ENCODE data around the gene RAI1.

The RAI1 gene

DNA sequence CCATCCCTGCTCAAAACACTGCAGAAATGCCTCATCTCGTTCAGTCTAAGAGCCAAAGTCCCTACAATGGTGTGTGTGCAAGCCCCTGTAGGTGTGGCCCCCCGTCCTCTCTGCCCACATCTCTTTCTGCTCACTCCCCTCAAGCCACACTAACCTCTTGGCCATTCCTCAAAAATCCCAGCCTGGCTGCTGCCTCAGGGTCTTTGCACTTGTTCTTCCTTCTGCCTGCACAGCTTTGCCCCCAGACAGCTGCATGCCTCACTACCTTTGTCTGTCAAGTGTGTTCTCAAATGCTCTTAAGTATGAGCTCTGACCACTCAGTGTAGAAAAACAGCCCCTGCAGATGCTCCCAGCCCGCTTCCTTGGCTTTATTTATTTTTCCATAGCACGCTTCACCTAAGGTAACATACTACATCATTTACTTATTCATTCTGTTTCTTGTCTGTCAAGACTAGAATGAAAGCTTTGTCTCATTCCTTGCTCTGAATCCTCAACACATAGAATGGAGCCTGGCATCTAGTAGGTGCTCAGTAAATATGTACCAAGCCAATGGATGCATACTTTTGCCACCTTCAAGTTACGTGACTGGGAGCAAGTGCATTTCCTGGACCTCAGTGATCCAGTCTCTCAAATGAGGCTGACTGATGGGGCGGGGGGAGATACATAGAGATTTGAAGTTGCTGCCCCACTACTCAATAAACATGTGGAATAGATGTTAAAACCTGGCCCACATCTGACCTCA is 38.1 kb downstream of the RAI1 start:
- no peak for DNase-seq (ENCODE audit: low spot score)

DNA sequence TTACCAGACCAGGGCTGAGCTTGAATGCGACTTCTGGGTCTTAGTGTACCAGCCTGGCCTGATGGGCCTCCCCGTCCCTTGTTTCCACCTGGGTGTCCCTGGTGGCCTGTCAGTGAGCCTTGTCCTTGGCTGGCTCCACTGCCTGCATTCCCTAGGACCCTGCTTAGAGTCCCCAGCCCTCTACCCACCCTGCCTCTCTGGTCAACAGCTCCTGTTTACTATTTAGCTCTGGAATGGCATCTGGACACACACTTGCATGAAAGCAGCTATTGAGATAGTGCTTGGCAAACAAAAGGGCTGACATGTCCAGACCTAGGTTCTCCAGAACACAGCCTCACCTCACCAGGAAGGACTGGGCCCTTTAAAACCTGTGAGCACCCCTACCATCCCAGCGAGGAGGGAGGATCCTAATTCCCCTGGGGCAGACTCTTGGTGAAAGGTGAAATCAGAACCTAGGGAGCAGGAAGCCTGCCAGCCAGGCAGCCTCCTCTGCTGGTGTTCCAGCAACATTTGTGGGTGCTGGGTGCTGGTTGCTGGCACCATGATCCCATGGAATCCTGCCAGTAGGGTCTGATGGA is 38.8 kb downstream of the RAI1 start:
- no peak for DNase-seq (ENCODE audit: low spot score)

DNA sequence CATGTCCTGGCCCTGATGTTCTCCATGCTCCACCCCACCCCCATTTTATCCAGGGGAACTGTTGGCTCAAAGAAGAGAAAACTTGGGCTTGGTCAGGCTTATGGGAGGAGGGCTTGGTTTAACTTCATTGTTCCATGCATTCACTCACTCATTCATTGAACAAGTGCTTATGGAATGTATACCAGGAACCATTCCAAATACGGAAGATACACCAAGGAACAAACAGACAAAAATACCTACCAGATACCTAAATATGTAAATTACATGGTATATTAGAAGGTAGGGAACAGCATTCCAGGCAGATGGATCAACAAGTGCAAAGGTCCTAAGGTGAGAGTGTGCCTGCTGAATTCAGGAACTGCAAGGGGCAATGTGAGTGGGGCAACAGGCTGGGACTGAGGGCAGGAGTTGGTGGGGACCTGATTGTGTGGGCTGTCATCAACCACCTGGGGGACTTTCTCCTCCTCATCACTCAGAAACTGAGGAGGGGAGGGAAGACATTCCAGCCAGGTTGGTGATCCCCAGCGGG is 39.9 kb downstream of the RAI1 start:
- DNase-seq (ENCODE audit: low spot score) = no peak

DNA sequence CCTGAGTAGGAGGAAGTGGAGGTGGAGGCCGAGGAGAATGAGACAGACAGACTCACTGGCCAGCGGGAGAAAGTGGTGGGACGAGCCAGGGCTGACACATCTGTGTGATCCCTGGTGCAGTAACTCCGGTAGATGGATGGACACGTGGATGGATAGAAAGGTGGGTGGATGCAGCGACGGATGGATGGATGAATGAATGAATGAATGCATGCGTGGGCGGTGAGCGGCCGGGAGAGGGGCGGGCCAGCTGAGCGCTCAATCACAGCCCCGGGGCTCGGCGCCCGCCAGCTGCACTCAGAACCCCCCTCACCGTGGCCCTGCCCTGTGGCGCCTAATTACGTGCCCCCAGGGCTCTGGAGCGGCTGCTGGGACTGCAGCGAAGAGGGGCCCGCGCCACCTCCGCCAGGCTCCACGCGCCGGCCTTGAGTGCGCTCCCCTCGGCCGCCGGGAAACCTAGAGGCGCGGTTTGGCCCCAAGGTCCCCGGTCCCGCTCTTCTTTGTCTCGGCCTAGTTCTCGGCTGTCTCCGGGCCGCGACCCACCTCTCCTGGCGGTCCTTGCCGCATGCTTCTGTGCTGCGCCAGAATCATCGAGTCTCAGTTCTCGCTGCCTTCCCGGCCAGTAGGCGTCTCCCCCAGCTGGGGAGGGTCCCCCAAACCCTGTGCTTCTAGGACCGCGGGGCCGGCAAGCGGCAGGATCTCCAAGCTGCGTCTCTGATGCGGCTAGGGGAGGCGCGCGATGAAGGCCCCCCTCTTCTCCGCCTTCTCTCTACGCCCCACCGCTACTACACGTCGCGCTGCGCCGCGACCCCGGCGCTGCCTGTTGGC is 41.0 kb downstream of the RAI1 start:
- DNase-seq (ENCODE audit: low spot score) = no peak

DNA sequence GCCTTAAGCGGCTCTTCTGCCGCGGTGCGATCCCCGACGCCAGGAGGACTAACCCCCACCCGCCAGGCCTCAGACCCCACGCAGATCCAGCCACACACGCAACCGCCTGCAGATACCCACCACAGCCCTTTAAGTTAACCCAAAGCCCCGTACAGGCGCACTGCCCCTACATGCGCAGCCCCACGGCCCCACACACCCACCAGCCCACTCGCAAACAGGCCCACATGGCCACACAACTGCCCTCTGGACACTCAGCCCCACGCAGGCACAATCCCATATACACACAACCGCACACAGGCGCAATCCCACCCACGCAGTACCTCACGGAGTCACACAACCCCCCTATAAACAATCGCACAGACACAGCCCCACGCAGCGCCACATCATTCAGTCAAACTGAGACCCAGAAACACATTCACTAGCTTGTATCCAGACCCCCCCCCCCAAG is 41.7 kb downstream of the RAI1 start:
- no peak for DNase-seq (ENCODE audit: low spot score)

DNA sequence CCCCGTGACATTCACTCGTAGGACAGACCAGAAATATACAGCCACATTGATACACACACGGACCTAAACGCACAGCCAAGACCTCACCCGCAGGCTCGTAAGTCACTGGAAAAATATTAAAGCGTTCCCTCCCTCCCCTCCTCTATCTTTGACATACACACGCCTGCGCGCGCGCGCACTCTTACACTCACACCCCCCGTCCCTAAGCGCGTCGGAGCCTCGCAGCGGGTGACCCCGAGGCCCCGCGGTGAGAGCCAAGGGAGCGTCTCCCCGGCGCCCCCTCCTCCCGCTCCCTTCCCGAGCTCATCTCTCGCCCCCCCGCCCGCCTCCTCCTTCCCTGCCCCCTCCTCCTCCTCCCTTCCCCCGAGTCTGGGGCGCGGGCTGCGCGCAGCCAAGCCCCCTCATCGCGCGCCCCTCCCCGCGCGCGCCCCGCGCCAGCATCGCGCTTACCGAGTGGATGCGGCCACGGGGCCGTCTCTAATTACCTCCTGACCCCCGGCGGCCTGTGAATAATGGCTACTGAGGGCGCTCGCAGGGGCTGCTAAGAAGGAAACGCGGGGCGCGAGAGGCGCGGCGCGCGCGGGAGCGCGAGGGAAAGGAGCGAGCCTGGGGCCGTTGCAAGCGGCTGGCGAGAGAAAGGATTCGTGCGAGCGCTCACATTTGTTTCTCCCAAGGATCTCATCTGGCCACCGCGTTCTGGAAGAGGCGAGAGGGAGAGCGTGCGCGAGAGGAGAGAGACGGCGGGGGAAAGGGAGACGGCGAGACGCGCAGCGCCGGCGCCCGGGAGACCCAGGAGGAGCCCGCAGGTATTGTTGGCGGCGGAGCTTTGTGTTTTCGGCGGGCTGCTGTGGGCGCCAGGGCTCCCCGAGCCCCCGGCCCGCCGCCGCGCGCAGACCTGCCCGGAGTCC is 42.4 kb downstream of the RAI1 start:
- DNase-seq (ENCODE audit: low spot score) = no peak

DNA sequence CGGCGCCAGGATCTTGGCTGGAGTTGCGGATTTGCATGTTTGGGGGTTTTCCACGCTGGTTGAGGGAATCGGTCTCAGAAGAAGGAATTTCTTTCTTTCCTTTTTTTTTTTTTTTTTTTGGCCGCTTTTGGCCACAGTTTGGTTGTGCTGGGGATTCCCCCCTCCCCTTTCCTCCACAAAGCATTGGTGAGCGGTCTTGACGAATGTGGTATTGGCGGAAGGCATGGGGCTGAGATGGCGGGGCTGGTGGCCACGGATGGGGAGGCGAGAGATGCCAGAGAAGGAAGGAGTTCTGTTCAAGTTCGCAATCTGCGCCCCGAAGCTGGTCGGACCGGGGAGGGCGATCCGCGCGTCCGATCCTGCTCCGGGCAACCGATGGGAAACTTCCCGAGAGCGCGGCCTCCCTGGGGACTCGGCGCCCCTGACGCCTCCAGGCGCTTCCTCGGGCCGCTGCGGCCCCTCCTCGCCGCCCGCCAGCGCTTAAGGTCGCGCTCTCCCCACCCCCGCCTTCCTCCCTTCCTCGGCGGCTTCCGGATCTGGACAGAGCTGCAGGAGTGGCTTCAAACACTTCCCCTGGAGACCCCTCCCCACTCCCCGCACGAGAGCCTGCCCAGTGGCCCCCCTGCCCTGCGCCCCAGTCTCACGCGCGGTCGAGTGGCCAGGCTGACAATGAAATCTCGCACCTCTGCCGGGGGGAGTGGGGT is 43.2 kb downstream of the RAI1 start:
- no peak for DNase-seq (ENCODE audit: low spot score)

DNA sequence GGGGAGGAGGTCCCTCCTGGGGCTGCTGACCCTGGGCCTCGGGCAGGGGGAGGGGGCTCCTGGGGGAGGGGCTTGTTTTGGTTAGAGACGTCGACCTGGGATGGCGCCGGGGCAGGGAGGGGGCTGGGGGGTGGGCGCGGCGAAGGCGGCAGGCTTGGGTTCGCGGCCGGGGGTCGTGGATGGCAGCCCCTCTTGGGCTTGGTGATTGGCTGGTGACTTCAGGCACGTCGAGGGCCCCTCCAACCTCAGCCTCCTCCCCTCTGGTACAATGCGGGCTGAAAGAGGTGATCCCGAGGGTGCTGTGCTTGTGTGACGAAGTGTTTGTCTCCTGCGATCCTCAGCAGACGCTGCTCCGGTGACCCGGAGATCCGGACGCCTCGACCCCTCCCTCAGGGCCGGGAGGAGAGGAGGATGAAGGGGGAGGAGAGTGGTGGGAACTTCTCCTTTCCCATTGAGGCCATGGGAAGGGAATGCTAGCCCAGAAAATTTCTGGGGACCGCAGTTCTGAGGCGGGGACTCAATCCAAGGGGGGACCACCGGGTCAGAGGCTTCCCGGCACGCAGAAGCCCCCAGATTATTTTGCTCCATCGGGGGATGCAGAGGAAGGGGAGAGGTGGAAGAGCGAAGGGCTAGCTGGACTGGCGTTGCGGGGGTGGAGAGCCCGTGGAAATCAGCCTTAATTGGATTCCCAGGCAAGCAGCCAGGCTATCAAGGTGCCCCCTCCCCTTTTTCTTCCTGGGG is 43.9 kb downstream of the RAI1 start:
- no peak for DNase-seq (ENCODE audit: low spot score)

DNA sequence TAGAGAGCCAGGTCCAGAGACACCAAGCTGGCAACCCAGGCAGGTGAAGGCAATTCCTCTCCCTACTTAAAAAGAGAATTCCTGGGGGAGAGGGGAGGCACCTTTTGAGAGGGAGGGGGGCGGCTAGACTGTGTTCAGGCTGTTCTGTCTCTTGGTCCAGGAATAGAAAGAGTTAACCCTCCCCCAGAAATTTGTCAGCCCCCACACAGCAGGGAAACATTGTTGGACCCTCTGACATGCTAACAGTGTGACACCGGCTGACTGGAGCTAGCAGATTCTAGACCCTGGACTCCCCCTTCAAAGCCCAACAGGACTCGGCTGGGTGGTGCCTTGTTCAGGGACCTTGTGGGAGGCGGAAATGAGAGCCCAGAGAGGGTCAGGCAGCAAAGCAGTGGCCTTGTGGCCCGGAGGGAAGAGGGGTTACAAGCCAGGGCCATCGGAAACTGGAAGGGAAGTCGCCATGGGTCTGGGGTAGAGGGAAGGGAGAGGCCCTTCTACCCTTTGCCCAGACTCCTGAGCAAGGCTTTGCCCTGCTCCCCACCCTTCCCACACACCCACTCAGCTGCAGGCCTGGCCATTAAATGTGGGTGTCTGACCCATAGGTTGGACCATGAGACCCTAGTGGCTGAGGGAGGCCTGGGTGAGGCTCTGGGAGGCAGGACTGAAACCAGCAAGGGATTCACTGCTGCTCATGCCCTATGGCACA is 44.6 kb downstream of the RAI1 start:
- DNase-seq (ENCODE audit: low spot score) = no peak

DNA sequence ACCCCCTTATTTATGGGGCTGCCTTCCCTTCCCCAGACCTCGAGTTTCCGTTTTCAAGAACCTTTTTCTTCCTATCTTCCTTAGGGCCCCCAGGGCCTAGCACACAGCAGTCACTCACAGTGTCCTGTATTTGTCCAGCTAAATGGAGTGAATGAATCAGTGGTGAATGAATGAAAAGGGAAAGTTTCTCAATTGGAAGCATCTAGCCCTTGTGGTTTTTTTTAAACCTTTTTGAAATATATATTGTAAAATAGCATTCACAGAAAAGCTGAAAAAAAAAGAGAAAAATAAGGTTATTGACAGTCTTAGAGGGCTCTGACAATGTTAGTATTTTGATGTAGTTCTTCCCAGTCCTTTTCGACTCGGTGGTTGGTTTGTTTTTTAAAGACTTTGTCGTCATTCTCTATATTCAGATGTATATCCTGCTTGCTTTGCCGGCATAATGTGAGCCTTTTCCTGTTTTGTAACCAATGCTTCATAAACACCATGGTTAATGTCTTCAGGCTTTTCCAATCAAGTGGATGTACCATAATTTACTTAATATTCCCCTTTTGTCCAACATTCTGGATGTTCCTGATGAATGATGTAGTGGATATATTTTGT is 45.3 kb downstream of the RAI1 start:
- DNase-seq (ENCODE audit: low spot score) = no peak

DNA sequence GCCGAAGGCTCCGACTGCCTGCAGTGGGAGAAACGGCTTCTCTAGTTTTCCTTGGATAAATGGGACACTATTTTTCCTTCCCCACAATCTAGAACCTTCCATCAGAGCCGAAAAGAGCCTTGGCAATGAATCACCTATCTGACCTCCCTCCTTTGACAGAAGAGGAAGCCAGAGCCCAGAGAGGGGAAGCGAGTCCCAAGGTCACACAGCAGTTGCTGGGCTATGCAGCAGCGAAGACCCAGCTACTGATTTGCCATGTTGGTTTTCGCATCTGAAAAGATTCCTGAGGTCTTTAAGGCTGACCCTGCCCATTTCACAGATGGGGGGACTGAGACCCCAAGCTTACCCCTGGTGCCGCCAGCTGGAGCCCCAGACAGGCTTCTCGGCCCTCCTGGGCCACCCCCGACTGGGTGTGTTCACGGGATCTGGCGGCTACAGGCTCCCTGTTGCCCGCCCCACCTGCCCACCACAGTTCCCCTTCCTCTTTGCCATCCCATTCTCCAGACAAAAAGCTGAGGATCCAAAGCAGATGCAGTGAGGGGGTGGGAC is 45.9 kb downstream of the RAI1 start:
- DNase-seq (ENCODE audit: low spot score) = no peak

DNA sequence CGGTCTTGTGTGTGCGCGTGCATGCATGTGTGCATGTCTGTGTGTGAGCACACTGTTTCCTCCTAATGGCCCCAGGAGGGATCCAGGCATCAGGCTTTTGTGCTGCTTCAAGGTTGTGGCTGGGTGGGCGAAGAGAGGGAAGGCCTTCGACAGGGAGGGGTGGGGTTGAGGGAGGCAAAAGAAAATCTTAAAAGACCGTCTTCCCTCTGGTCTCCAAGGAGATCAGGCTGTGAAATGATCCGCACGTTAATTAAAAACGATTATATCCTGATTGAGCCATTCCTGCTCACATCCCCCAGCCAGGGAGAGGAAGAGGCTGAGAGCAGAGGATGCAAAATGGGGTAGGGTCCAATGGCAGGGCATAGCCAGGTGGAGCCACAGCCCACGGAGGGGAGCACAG is 46.9 kb downstream of the RAI1 start:
- DNase-seq (ENCODE audit: low spot score) = no peak

DNA sequence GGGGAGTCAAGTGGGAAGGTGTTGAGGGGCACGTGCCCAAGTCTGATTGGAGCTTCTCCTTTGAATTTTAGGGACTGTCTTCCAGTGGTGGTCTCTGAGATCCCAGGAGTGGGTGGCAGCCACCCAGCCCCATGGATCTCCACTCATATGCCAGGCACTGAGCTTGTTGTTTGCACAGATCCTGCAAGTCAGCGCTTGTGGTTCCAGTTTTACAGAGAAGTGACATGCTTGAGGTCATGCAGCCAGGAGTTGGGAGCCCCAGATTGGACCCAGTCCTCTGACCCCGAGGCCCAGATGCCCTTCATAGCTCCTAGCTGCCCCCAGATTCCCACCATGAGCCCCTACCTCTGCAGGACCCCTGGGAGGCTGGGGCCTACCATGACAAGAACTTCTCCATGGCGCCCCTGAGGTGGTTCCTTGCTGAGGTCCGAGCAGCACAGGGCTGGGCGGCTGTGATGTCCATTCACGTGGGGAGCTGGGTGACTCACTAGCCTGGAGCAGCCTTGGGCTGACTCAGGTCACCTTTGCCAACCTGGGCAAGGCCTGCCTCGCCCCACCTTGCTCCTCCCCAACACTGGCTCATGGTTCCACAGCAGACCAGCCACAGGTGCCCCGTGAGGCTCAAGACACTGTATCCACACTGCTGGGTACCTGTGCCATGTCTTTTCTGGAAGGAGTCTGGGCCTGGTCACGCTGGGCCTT is 47.4 kb downstream of the RAI1 start:
- no peak for DNase-seq (ENCODE audit: low spot score)

DNA sequence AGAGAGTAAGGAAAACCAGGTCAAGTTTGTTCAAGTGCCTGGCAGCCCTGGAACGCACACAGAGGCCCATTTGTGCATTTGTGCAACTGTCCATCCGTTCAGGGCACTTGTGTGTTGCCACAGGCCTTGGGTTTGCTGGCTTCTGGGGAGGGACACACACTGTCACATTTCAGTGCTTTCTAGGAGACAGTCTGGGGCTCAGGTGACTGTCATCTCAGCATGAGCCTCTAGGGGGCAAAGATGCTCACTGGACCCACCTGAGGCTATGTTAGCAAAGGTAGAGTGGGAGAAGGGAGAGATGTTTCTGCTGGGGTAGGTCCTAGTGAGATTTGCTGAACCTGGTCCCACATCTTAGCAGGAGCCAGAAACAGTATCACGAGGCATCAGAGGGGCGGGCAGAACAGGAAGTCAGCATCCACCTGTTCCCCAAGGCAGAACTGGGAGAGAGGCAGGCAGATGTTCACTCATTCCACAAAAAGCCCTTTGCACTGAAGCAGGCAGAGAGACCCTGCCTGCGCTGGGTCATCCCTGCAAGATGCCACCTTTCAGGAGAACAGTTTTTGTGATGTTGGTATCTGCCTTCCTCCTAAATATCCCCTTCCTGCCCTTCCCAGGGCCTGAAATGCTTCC is 48.5 kb downstream of the RAI1 start:
- DNase-seq (ENCODE audit: low spot score) = peak; percentile 50

DNA sequence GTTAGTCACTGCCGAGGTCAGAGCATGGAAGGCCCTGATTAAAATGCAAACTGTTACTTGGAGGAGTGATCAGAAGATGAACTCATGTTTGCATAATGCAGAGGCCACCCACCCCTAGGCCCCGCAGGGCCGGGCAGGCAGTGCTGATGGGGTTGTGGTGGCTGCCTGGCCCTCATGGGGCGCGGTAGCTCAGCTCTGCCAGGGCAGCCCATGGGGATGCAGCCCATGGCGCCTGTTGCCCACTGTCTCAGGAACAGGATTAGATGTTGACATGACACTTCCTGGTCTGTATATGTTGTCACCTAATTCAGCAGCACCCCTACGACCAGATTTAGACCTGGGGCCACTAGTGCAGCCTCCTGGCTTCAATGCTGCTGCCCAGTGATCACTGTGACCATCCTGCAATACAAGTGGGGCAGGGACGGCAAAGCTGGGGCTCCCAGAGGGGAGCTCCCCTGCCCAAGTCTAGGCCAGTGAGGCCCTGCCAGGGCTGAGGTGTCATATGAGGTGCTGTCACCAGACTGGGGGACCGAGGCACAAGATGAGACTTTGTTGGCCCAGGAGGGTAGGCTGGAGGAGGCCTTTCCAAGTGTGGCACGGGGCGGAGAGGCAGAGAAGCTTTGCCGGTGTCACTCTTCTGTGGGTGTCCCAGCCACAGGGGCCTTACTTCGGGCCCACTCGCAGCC is 49.1 kb downstream of the RAI1 start:
- no peak for DNase-seq (ENCODE audit: low spot score)

DNA sequence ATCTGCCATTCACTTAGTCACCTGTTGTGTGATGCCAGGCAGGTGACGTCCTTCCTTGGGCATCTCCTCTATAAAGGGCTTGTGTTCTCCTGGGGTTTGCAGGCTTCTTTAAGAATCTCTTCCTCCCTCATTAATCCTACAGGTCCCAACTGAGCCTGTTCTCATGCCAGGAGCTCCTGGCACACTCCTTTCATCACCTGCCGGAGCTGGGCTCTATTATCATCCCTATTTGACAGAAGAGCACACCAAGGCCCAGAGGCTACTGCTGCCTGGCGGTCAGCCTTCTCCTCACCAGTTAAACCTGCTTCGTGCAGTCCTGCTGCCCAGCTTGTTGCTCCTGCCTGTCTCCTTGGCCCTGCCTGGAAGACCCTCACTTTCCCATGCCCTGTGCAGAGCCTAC is 51.2 kb downstream of the RAI1 start:
- no peak for DNase-seq (ENCODE audit: low spot score)

Data from pons (tissue), 1 donor.